ENCODE results near the gene FRMPD2.
"Not testable (repeated sequence)": the region's sequence is repeated elsewhere in the genome, so short reads cannot be mapped to it uniquely, and the experiment has no call there.

FRMPD2 gene

DNA sequence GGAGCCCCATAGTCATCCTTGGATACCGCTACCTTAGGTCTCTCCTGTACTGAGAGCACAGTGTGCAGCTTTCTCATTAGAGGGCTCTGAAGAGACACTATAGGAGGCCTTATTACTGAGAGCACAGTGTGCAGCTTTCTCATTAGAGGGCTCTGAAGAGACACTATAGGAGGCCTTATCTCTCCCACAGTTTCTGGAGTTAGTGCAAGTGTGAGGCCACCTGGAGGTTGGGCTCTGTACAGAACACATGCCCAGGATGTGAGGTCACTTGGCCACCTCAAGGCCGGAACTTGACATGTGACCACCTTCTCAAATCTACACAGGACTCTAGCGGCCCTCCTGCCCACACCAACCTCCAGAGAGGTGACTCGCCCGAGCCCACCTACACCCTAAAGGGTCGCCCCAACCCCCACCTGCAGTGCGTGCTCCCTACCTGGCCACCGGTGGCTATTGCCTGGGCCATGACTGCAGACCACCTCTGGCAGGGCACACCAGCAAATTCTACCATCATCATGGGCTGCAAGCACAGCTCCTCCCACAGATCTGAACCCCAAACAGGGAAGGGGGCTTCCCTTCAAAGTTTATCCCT lies 24.6 kb downstream of the FRMPD2 start:
- FAIRE-seq, result no peak

DNA sequence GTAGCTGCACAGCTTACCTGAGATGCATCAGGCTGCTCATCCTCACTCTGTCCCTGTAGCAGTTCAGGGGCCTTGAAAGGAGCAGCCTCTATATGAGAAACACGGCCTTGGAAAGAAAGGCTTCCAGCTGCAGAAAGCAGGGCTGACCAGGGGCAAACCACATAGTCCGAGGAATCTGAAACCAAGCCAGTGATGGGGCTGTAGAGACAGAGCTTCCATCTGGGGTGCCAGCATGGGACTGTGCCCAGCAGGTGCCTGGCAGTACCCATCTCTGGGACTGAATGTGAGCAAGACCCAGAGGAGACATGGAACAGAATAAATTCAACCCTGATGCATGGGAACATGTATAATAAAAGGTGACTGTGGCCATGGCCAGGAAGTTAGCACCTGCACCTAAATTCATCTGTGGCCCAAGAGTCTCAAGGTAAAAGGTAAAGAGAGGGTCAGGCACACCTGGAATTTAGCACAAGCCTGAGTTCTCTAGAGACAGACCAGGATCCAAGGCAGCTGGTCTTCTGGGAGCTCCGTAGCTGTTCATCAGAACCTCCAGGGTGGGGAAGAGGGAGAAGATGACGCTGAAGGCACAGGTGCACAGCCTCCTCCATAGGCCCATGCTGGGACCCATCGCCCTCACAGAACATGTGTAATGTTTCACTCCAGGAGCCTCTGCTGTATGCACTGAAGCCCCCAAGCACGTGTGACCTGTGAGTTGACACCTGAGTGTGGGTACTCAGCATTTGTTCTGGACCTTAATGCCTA lies 25.3 kb downstream of the FRMPD2 start:
- no peak for FAIRE-seq

DNA sequence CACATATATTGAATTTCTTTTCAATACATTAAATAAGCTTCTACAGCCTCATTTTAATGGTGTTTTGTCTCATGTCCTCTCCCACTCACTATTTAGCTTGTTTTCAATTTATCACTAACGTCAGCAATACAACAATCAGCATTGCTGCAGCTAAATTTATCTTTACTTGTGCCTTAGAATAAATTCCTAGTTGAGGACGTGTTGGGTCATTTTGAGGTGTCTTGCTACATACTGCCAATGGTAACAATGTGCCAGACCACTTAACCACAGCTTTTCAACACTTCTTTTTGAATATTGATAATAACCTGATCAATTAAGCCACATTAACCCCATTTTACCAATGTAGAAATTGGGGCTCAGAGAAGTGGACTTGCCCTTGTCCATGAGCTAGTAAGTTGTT lies 26.0 kb downstream of the FRMPD2 start:
- no peak for FAIRE-seq

DNA sequence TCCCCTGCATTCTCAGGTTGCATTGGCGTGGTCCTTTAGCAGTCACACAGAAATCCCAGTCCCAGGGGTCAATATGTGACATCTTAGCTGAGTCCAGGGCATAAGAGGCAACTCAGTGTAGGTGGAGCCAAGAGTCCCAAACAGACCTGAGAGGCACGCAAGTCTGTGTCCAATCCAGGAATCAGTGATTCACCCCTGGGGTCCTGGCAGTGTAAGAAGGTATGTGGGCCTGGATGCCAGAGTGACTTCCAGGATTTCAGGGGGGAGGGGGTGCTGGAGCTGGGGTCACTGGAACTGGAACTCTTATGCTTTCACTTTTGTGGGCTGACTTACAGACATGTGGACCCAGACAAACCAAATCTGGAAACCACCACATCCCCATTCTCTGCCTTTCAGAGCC lies 26.8 kb downstream of the FRMPD2 start:
- FAIRE-seq, result no peak

DNA sequence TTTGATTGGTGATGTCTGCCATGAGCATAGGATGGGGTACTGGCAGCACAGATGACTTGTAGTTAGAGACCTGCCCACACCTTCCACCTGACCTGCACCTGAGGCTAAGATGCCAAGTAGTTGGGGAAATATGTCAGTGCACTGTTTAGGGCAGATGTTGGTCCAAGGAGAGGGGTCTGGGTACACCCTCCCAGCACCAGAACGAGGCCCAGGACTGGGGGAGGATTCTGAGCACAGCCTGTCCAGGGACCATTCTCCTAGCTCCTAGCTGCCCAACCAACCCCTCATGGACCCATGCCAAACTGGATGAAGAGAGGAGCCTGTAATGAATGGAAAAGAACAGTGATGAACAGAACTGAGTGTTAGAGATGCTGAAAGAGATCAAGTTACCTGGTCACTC lies 28.0 kb downstream of the FRMPD2 start:
- no peak for FAIRE-seq

DNA sequence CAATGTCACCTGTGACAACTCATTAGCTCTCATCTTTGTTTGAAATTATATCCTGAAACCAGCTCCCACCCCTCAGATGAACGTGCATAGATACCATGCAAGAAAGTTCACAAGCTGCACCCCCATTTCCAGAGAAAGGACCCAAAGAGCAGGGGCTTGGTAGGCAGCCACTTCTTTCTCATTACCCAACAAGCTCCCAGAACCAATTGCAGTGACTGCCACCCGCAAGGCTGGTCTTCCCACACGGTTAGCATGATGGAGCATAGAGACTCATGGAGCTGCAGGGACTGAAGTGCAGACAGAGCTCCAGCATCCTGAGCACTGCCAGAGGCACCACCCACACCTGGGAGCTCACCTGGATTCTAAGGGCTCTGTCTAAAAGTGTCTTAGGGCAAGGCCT lies 28.5 kb downstream of the FRMPD2 start:
- no peak for FAIRE-seq

DNA sequence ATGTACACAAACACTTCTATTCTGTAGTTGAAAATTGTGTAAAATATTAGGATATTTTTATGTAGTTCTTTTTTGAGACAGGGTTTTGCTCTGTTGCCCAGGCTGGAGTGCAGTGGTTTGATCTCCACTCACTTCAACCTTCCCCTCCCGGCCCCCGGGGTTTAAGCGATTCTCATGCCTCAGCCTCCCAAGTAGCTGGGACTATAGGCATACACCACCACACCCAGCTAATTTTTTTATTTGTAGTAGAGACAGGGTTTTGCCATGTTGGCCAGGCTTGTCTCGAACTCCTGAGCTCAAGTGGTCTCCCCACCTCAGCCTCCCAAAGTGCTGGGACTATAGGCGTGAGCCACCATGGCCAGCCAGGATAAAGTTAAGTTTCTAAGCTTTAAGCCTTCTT lies 30.6 kb downstream of the FRMPD2 start:
- not testable (repeated sequence) for FAIRE-seq

DNA sequence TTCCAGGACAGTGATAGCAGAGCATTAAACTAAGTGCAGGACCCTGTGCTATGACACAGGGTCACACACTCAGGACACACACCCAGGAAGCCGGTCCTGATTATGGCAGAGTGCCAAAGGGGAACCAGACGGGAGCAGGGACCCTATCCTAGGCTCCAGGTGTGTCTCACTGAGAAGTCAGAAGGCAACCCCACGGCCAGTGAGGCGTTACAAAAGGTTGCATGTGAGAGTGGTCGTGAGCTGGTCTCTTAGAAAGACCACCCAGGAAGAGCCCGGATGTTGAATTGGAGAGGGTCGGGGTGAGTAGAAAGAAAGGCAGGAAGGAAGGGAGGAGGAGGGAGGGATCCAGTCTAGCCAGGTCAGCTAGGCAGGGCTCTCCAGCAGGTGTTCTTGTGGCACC lies 31.0 kb downstream of the FRMPD2 start:
- no peak for FAIRE-seq

DNA sequence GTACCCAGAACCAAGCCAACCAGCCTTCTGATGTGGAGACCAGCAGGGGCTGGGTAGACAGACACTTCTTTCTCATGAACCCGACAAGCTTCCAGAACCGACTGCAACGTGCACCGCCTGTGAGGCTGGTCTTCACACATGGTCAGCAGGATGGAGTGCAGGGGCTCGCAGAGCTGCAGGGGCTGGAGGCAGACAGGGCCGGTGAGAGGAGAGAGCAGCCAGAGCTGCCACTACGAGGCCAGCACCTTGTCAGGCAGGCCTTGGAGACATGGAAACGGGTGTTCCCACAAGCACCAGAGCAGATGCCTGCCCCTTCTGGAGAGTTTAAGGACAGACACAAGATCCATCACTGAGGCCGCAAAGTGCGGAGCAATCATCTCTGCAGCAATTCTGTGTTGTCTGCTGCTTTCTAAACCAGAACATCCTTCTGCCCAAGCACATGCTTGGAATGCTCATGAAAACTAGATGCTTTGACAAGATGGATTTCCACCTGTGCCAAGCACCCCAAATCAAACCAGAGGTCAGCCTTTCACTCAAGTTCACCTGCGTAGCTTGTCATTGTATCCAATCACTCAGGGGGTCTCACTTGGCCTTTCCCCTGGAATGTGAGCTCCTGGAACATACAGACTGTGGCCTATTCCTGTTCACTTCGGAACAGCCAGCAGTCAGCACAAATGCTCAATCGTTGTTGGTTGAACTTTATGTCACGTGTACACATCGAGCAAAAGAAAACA lies 32.2 kb downstream of the FRMPD2 start:
- no peak for FAIRE-seq

DNA sequence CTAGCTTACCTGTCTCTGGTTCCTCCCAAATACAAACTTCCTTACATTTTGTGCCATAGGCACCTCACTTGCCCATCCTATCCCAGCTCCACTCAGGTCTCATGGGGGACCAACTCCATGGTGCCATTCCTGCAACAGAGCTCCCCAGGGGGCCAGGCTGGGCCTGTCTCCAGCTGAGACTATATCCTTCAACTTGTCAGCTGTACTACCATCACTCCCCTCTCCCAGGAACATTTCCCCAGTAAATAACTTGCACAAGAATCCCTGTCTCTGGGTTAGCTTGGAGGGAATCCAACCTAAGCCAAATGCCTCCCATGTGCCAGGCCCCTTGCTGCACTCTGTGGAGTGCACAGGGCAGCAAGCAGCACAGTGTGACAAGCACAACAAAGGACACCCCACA lies 33.2 kb downstream of the FRMPD2 start:
- no peak for FAIRE-seq

DNA sequence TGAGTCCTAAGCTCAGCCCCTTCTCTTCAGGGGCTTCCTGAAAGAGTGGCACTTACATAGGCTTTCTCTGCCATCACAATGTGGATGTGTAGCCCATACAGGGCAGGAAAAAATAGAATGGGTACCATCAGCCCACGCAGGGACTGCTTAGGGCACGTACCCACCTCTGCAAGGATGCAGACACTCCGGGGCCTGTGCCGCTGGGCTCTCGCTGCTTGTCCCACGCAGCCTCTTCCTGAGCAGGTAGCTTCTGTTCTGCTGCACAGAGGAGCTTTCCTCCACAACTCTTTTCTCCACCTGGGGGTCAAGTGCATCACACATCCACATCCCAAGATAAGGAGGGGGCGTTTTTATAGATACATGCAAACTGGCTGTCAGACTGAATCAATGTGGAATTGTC lies 34.3 kb downstream of the FRMPD2 start:
- FAIRE-seq, result no peak

DNA sequence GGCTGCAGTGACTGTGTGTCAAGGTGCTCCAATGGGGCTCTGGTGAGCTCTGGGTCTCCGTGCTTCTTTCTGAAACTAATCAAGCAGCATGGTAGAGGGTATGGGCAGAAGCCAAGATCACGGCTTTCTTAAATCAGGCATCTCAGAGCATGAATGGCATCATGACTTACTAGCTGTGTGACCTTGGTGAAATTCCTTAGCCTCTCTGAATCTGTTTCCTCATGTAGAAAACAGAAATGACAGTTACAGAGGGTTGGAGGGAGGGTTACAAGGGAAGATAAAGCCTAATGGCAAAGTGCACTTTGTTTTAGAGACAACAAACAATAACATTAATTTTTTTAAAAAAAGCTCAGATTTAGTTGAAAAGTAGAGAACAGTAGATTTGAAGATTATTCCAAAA lies 34.9 kb downstream of the FRMPD2 start:
- no peak for FAIRE-seq

DNA sequence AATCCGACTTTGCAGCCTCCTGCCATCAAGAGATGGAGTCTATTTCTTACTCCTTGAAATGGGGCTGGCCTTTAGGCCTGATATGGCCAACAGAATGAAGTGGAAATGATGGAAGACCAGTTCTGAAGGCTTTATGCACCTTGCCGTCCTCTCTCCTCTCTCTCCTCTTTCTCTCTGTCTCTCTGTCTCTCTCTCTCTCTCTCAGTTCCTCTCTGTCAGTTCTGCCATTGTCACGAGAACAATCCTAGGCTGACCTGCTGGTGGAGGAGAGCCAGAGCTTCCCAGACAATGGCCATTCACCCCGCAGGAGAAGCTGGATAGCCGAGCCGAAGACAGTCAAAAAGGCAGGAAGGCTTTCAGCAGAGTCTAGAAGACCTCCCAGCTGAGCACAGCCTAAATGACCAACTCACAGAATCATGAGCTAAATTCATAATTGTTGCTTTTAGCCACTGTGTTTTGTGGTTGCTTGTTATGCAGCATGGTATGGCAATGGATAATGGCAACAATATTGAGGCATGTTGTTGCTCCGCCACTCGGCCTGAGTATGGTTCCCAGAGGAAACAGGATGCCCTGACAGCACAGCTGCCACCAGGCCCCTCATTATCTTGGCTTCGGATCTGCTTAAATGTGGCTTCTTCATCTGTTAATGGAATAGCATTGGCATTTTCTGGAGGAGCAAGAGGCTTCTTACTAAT lies 35.5 kb downstream of the FRMPD2 start:
- no peak for FAIRE-seq

DNA sequence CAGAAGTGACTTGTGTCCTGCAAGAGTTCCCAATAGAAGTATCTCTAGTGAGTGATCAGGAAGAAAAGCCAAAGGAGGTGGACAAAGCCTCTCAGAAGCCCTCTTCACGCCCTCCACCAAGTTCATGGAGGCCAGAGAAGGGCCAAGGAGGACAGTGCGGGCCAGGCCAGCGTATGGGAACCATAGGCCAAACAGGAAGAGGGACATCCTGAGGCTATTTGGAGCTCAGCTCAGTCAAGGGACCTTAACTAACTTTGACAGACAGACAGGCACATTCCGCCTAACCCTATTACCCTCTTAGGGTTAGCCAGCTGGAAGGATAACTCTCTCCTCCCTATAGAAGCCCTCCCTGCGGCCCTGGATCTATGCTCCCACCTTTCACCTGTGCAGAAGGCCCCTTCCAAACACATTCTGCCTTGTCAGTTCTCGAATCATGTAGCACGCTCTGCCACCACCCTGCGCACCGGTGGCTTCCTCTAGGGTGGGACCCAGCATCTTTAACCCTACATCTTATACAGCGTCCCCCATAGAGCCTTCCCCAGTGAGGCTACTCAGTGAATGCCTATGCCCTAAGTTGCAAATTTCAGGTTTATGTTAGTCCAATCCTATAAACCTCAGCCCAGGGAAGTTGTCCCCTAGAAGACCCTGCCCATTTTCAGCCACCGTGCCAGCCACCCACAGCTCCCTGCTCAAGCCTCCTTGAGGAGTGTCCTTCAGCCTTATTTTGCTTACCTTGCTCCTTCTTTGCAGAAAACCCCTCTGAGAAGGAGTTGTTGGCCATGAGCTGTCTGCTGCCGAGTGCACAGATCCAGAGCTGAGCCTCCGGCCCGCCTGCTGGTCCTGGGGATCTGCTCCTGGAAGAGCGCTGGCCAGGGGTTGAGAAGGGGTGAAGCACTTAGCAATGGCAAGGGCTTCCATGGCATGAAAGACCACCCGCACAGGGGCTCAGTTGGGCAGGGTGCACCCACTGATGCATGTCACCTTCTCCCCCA lies 36.9 kb downstream of the FRMPD2 start:
- FAIRE-seq, result no peak

DNA sequence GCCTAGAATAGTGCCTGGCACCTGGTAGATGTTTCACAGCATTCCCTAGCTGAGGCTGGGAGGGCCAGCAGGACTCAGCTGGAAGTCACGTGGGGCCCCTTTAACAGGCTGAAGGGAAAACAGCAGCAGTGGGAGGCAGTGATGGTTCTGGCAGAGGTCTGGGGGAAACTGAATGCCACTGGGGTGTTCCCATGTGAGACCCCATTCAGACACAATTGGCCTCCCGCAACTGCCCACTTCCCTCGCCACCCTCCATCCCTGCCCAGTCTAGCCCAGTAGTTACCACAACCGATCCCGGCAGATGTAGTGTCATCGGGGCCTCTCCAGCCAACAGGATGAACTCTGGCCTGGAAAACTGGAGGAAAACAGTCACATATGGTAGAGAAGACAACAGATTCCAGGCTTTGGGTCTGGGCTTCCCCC lies 38.3 kb downstream of the FRMPD2 start:
- FAIRE-seq, result no peak

DNA sequence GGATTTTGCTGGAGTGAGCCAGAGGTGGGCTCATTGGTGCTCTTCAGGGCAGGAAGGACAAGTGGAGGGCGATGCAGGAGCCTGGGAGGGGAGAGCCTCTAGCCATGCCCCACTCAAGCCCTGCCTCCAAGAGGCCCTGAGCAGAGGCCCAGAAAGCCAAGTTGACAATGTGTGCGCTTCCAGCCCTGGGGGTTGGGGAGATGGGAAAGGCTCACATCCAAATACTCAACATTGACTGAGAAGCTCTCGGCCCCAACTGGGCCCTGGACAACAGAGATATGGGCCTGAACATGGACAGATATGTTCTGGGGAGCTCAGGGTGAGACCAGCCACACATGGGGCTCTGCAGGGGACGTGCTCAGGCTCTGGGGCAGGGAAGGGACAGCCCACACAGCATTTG lies 39.0 kb downstream of the FRMPD2 start:
- no peak for FAIRE-seq

DNA sequence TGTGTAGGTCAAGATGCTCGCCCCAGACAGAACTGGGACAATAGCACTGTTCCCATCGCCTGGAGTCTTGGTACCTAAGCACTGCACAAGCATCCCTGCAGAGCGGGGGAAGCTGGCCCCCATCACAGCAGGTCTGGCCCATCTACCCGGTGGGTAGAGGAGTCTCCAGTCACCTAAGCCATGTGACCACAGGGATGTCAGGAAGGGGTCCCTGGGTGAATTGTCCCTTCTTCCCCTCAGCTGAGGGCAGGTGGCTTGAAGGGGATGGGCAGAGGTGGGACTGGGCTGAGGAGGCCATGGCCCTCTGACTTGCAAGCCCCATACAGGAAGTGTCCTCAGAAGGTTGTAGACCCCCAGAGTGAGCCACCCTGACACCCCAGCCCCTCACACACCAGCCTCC lies 39.7 kb downstream of the FRMPD2 start:
- no peak for FAIRE-seq

DNA sequence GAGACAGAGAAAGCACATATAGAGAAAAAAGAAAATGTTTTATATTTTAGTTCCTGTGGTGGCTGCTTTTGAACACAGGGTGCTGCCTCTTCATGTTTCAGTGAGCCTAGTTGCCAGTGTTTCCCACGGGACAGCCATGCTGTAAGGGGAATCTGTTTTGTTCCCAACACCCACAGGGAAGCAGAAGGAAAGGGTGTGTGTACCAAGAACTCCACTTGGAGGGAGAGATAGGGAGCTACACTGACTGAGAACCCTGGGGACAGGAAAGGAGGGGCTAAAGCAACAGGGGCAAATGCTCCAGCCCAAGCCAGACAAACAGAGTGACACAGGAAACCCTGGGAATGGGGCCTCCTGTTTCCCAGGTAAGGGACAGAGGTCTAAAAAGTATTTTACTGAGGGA lies 40.2 kb downstream of the FRMPD2 start:
- FAIRE-seq, result no peak

DNA sequence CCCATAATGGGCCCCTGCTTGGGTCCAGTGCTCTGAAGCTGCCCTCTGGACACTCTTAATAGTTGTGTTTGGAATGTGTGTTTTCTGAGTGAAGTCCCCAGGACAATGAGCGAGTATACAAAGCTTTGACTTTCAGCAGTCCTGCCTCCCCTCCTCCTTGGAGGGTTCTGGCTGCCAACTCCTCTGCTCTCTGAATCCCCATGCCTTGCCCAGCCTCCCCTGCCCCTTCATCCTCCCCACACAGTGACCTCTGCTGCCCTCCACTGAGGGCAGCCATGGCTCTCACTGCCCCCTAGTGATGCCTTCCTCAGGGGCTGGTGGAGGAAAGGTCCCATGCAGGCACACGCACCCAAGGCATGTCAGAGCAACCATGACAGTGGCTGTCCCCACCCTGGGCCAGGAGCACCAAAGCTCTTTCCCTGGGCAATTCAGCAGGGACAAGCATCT lies 40.9 kb downstream of the FRMPD2 start:
- no peak for FAIRE-seq

DNA sequence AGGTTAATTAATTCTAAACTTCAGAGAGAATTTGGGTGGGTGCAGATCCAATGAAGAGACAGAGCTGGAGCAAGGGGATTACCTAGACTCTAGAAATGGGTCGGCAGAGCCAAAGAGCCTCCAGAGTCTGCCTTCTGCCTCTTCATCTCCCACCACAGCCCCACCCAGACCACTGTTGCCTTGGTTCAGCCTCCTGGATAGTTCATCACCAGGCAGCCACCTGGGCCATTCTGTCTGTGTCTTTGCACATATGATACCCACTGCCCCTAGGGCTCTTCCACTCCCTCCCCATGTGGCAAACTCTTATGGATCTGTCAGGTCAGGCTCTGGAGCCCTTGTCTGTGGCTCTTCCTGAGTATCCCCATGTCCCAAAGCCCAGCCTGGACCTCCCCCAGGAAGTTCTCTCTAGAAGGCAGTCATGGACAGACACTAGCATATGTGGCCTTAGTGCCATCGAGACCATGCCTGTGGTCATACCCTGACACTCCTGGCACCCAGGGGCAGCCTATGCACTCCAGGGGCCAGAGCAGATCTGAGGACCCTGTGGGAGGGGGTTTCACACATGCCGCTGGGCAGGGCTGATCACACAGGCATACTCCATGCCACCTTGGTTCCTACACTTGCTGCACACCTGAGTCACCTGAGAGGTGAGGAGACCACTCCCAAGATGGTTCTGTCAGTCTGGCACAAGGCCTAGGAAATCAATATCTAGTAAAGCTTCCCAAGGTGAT lies 41.6 kb downstream of the FRMPD2 start:
- no peak for FAIRE-seq

DNA sequence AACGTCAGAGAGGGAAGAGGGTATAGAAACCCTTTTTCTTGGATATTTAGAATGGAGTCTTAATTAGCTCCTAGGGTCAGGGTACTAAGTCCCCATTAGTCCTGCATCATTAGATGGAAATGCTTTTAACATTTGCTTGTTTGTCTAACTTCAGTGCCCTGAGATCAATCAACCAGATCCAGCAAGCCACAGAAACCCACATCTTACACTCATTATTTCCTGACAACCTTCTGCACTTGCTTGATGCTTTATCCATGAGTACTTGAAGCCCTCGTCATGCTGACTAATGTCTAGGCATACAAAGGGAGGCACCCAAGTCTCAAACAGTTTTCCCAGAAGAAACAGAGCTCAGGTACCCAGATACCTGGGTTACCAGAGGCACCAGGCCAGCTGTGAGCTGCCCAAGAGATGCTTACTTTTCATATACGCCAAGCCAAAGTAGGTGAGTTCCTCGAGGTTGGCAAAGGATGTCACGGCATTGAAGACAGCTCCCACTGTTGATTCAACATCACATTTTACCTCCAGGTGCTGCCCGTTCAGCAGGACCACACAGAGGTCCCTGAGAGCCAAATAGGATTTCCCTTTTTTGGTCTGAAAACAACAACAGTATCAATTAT lies 42.7 kb downstream of the FRMPD2 start:
- no peak for FAIRE-seq

Measured in G401.6 (cell line).